GDM1 (cell line): ENCODE measurements around the gene LAMTOR2.

Experiments used
- DNase-seq: peaks from one replicate; lab custom pipeline; 2025; lab: John Stamatoyannopoulos, UW

Gene LAMTOR2

DNA sequence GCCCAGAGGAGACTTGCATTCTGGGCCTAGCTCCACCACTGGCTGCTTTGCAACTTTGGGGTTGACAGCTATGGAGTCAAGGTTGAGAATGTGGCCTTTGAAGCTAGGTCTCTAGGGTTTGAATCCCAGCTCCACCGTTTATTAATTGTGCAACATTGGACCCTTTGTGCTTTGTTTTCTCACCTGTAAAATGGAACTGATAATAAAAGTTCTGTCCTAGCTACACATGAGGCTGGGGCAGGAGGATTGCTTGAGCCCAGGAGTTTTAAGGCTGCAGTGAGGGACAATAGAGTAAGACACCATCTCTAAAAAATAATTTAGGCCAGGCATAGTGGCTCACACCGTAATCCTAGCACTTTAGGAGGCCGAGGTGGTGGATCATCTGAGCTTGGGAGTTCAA, 44.7 kb downstream of the LAMTOR2 start:
- DNase-seq, result no peak

DNA sequence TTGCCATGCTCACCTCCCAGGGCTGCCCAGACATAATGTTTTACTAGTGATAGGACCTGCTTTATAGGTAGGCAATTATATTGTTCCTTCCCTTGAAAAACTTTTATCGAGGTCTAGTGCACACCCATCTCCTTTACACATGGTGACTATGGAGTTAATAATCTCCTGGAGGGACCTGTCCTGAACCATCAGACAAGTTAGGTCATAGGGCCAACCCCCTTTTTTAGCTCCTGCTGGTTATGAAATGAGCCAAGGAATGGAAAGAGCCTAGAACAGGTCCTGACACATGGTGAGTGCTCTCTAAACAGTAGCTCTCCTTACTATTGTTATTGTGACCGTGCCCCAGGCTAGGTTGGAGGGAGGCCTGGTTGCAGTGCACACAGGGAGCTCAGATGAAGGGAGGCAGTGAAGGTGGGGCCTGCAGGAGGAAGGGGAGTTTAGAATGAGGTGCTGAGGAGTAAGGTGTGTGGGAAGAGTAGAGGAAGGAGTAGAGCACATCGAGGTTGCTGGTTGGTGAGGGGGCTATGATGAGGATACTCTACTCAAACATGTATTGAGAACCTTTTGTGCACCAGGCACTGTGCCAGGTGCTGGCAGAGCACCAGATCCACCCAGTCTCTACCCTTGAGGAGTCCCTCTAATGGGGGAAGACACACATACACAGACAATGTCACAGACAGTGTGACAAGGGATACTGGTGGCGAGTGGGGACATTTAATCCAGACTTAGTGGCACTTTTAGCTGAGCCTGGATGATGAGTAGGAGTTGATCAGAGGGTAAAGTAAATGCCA, 45.8 kb downstream of the LAMTOR2 start:
- no peak for DNase-seq

DNA sequence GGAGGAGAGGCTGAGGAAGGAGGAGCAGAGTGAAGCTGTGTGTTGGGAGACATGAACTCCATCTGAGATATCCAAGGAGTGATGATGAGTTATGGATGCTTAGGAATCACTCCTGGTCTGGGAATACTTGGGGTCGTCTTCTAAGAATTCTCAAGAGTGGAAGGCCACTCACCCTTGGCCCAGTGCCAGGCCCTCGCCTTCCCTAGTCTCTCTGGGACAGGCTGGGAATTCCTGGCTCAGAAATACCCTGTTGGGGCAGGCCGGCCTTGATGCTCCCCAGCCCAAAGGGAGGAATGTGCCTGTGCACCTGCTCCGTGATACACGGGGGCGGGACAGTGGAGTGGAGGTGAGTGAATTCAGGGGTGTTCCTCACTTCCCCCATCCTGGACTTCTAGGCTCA, 47.3 kb downstream of the LAMTOR2 start:
- DNase-seq, result no peak

DNA sequence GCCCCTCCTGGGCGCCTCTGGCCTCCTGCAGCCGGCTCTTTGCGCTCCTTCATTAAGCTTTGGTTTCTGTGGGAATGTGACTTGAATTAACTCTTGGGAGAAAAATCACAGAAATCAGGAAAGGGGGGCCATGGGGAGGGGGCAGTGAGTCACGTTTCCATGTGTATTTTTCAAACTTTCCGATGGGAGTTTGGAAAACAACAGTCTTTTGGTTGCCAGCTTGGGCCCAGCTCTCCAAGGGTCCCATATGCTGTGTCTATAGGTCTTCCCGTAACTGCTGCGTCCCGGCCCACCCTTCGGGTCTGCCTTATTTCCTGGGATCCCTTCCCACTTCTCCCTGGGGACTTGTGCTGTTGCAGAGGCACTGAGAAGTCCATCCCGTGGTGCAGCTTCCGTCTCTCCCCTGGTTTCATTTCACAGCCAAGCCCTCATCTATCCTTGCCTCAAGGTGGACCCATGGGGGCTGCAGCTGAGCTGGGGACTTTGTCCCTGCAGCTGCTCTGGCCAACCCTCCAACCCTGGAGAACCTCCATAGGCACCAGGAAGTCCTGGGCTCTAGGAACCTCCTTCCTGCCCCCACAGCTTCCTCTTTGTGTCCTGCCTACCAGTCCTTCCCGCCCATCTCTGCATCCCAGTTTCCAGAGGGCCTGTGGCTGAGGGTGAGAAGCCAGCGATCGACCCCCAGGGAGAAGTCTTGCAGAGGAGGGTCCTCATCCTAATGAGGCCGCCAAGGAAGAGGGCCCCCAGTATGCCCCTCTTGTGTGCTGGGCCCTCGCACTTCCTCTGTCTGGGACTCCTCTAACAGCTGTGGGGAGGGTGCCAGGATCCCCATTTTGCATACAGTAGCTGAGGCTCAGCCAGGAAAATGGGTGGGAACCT, 48.3 kb downstream of the LAMTOR2 start:
- no peak for DNase-seq

DNA sequence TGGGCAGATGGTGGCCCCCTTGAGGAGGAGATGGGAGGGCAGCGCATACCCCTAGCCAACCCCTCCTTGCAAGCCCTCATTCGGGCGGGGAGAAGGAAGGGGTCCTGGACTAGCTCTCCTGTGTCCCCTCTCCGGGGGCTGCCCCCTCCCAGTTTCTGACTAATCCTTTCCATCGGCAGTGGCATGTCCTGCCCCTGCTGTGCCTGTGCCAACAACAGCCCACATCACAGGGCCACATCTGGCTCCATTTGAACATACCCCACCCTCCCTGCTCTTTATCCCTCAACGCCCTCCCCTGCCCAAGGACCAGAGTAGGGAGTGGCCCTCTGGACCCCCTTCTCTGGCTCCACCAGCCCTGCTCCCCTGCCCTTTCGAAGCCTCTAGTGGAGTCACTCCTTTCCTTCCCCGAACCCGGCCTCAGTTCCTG, 49.0 kb downstream of the LAMTOR2 start:
- no peak for DNase-seq

DNA sequence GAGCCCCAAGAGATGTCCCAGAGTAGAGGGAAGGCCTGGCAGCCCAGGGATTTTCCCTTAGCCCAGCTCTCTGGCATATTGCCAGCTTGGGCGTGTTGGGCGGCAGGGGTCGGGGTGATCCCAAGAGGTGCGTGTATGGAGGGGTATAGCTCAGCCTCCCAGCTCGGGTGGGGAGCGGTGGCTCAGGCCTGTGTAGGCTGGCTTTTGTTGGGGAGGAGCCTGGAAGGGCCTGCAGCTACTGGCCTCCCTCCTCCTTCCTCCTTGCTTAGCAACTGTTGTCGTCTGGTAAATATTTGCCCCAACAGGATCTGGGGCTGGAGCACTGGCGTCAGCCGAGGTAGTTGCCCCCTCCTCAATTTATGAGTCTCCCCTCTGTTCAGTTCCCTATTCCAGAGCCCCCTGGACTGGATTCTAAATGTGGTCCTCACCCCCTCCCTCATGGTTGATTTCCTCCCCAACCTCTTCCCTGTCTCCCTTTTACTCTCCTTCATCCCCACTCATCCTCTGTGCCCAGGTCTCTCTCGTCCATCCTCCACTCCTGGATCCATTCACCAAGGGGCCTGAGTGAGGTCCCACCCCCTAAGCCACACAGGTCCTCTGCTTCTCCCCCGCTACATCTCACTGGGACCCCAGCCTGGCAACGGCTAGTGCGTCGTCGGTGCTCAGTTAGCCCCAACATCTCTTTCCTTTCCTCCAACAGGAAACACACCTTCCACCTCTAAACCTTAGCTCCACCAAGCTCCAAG, 49.7 kb downstream of the LAMTOR2 start:
- DNase-seq, result no peak

DNA sequence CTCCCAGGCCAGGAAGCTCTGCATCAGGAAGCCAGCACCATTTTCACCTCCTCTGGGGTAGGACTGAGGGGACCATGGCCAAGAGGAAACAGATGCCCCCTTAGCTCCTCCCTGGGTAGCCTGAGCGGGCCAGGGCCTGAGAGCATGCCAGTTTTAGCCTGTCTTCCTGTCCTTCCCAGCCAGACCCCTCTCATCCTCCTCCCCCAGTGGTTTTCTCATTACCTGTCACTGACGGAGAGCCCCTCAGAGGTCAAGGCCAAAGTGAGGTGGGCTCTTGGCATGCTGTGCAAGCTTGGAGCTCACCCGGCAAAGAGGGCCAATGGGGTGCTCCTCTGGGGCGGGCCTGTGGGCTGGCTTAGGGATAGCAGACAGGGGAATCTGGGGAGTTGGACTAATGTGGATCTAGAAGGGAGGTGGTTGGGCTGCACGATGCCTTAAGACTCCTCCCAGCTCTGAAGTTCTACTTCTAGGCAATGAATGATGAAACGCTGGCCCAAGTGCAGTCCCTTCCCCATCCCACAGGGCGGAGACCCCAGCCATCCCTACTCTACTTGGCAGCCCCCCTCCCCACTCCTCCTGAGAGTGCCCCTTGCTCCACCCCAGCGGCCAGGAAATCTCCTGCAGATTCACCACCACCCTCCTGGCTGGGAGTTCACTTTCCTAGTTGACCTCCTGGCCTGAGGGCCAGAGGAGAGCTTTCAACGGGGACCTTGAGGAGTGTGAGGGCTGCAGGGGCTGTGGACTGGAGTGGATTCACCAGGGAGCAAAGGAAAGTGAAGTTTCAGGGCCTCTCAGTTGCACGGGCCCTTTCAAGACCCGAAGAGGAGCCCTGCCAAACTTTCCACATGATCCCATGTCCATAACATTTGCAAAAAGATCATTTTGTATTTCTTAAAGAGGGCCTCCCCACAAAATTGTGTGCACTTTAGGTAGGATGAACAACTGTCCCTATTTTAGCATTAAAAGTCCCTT, 50.6 kb downstream of the LAMTOR2 start:
- DNase-seq, result no peak

DNA sequence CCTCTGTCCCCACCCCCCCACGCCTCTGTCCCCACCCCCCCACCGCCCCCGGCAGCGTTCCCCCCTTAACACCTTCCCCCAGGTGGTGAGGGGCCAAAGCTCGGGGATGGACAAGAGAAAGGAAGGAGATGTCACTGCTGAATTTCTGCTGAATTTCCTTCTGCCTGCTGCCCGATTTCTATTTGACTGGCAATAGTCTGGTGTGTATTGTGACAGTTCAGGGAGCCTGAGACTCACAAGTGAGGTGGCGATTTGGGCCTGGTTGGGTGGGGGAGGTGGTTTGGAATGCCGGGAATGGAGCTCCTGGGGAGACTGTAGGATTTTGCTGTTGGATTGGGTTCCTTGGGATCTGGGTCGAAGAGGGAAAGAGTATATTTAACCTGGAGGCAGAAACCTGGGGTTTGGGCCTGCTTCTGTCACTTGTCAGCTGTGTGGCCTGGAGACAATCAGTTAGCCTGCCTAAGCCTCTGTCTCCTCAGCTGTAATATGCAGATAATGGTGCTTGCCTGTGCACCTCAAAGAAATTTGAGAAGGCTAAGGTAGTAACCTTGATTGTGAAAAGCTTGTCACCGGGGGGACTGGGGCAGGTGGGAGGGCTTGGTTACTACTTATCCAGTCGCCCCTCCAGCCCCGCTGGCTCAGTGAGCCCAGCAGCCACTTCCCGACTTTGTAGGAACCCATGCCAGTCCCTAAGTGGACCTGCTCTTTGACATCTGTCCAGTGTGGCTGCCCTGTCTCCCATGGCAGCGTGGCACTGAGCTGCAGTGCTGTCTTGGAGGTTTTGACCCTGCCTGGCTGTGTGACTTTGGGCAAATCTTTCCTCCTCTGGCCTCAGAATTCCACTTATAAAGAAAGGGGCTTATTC, 52.3 kb downstream of the LAMTOR2 start:
- DNase-seq, result no peak

DNA sequence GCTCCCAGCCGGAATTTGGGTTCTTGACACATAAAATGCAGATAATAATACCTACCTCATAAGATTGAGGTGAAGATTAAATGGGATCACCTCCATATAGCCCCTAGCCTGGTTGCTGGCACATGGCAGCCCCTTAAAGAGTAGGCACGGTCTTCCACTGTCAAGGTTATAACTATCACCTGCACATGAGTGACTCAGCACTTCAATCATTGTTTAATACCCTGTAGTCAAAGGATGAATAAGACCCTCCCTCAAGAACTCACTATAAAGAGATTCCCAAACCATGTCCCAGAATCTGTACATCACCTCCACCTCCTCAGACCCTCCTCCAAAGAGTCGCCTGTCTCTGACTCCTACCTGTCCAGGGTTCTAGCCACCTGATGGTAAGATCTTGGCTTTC, 53.5 kb downstream of the LAMTOR2 start:
- no peak for DNase-seq
